DND-41 (cell line): ENCODE results near the gene RNF103.
"Not testable (repeated sequence)": the region's sequence is repeated elsewhere in the genome, so short reads cannot be mapped to it uniquely, and the experiment has no call there.

Source experiments
- ATAC-seq: fragments of 200-7000 bp; cut with Tn5 transposase; 3 replicates; pipeline ENCODE4 v1.9.1; 2021; ENCODE audit warnings: low read depth; ENCODE audit not compliant: insufficient read depth
- DNase-seq: peaks from one replicate; pipeline ENCODE4 v3.0.0-alpha.2; 2020
- H2AFZ ChIP-seq: 2 replicates; pipeline ENCODE4 v1.6.0; 2012; ENCODE audit warnings: low read depth, low read length
- H3K27ac ChIP-seq: 2 replicates; pipeline ENCODE4 v1.5.1; 2012; ENCODE audit warnings: low read length, inconsistent platforms
- H3K27me3 ChIP-seq: fragments of 200-600 bp; sonication (generic); 2 replicates; pipeline ENCODE4 v1.6.0; 2012; ENCODE audit warnings: low read length, mild to moderate bottlenecking, inconsistent platforms; ENCODE audit not compliant: insufficient read depth, poor library complexity
- H3K36me3 ChIP-seq: 2 replicates; pipeline ENCODE4 v1.5.1; 2012; ENCODE audit warnings: low read length, inconsistent platforms; ENCODE audit not compliant: insufficient read depth
- H3K4me1 ChIP-seq: 2 replicates; pipeline ENCODE4 v1.5.1; 2012; ENCODE audit warnings: mild to moderate bottlenecking, low read length; ENCODE audit not compliant: insufficient read depth
- H3K4me2 ChIP-seq: 2 replicates; pipeline ENCODE4 v1.6.0; 2012; ENCODE audit warnings: mild to moderate bottlenecking, moderate library complexity, low read length, inconsistent platforms; ENCODE audit not compliant: insufficient read depth
- H3K4me3 ChIP-seq, 2 experiments: fragments of 200-600 bp in 1 of 2; shearing (Covaris generic) in 1 of 2; 2 replicates each; pipeline ENCODE4 v1.5.1; 2012 to 2016; ENCODE audit warnings: inconsistent platforms in 2 of 2, low read length in 2 of 2, mild to moderate bottlenecking in 2 of 2, low read depth in 1 of 2, moderate library complexity in 1 of 2
- H3K79me2 ChIP-seq: 2 replicates; pipeline ENCODE4 v1.6.0; 2012; ENCODE audit warnings: low read length, inconsistent platforms; ENCODE audit not compliant: insufficient read depth
- H3K9ac ChIP-seq: 2 replicates; pipeline ENCODE4 v1.6.0; 2012; ENCODE audit warnings: low read depth, mild to moderate bottlenecking, inconsistent platforms, low read length, moderate library complexity
- H3K9me3 ChIP-seq: 2 replicates; pipeline ENCODE4 v1.5.1; 2012; ENCODE audit warnings: low read length, moderate library complexity, mild to moderate bottlenecking, inconsistent platforms; ENCODE audit not compliant: insufficient read depth, severe bottlenecking
- H4K20me1 ChIP-seq: 2 replicates; pipeline ENCODE4 v1.6.0; 2012; ENCODE audit warnings: low read length; ENCODE audit not compliant: insufficient read depth
- CTCF ChIP-seq: IDR thresholded peaks from 2 replicates; pipeline ENCODE4 v1.5.1; 2012; ENCODE audit warnings: borderline replicate concordance, low read length, moderate library complexity, mild to moderate bottlenecking; ENCODE audit not compliant: poor library complexity, severe bottlenecking; ENCODE audit errors: extremely low read depth
- EZH2 ChIP-seq: IDR thresholded peaks from 3 replicates; pipeline ENCODE4 v1.6.1; 2012; ENCODE audit warnings: borderline replicate concordance, low read depth, mild to moderate bottlenecking, moderate library complexity, low read length, inconsistent platforms; ENCODE audit not compliant: severe bottlenecking

Gene RNF103

GRCh38 chr2:86671337-86671981 lies 47.8 kb upstream of the RNF103 start:
- H3K9me3 ChIP-seq, result no peaks in the 10 kb centered on the region
- H3K4me2 ChIP-seq, result no peak overlapping the region
- H3K4me3 ChIP-seq, result no peak overlapping the region
- no peak overlapping the region for H3K27ac ChIP-seq
- no peaks in the 10 kb centered on the region for H3K36me3 ChIP-seq
- H2AFZ ChIP-seq, result no peak overlapping the region
- no peaks in the 10 kb centered on the region for H3K27me3 ChIP-seq
- TF ChIP-seq EZH2 (no peak), CTCF (no peak)
- H3K79me2 ChIP-seq, result no peaks in the 10 kb centered on the region
- DNase-seq (no peak), ATAC-seq (no peak)
- H4K20me1 ChIP-seq, result no peaks in the 10 kb centered on the region
- H3K4me1 ChIP-seq, result no peaks in the 10 kb centered on the region
- no peak overlapping the region for H3K9ac ChIP-seq

- H3K79me2 ChIP-seq, H4K20me1 ChIP-seq, H3K27ac ChIP-seq, H3K36me3 ChIP-seq, H2AFZ ChIP-seq, ATAC-seq, H3K9ac ChIP-seq, H3K4me3 ChIP-seq, DNase-seq, H3K4me2 ChIP-seq, H3K9me3 ChIP-seq, H3K4me1 ChIP-seq, H3K27me3 ChIP-seq: not testable (repeated sequence)
These were observed 45.7 kb upstream of the RNF103 start for GRCh38 chr2:86669323-86669722.

GRCh38 chr2:86661333-86661732 lies 37.7 kb upstream of the RNF103 start:
- Histone ChIP-seq H4K20me1 (no peaks in the 10 kb centered on the region), H3K4me1 (no peaks in the 10 kb centered on the region)

GRCh38 chr2:86650188-86650587 lies 26.5 kb upstream of the RNF103 start:
- DNase-seq (no peak), ATAC-seq (no peak)
- no peak overlapping the region for H3K9ac ChIP-seq
- H3K36me3 ChIP-seq, result no peaks in the 10 kb centered on the region
- no peak for TF ChIP-seq CTCF
- TF ChIP-seq EZH2, result no peak
- H3K79me2 ChIP-seq, result no peaks in the 10 kb centered on the region
- H2AFZ ChIP-seq, result no peak overlapping the region
- H3K4me3 ChIP-seq, result no peak overlapping the region
- H4K20me1 ChIP-seq, result no peaks in the 10 kb centered on the region
- no peaks in the 10 kb centered on the region for H3K27me3 ChIP-seq
- H3K27ac ChIP-seq, result no peak overlapping the region
- no peaks in the 10 kb centered on the region for H3K4me1 ChIP-seq
- H3K9me3 ChIP-seq, result peaks cover 22% of the 10 kb centered on the region
- H3K4me2 ChIP-seq, result no peak overlapping the region

More at GRCh38 chr2:86661333-86661732, 37.7 kb upstream of the RNF103 start:
- no peaks in the 10 kb centered on the region for H3K36me3 ChIP-seq
- no peaks in the 10 kb centered on the region for H3K27me3 ChIP-seq
- TF ChIP-seq CTCF, result no peak
- TF ChIP-seq EZH2, result no peak
- ATAC-seq, result no peak
- H3K79me2 ChIP-seq, result no peaks in the 10 kb centered on the region
- peak; percentile 57 for DNase-seq
- H2AFZ ChIP-seq, result no peak overlapping the region
- no peak overlapping the region for H3K9ac ChIP-seq
- peaks cover 23% of the 10 kb centered on the region for H3K9me3 ChIP-seq
- no peak overlapping the region for H3K4me3 ChIP-seq
- H3K4me2 ChIP-seq, result no peak overlapping the region
- H3K27ac ChIP-seq, result no peak overlapping the region
